ENCODE data around the gene ZNF511. TPM values are rescaled to one million over a fixed set of nuclear protein-coding genes. Genes with fewer than 3 reads are reported as not detected.

ZNF511 gene
- total RNA-seq, 2 experiments from 2014 or later = 58.0 to 60.1 TPM

DNA sequence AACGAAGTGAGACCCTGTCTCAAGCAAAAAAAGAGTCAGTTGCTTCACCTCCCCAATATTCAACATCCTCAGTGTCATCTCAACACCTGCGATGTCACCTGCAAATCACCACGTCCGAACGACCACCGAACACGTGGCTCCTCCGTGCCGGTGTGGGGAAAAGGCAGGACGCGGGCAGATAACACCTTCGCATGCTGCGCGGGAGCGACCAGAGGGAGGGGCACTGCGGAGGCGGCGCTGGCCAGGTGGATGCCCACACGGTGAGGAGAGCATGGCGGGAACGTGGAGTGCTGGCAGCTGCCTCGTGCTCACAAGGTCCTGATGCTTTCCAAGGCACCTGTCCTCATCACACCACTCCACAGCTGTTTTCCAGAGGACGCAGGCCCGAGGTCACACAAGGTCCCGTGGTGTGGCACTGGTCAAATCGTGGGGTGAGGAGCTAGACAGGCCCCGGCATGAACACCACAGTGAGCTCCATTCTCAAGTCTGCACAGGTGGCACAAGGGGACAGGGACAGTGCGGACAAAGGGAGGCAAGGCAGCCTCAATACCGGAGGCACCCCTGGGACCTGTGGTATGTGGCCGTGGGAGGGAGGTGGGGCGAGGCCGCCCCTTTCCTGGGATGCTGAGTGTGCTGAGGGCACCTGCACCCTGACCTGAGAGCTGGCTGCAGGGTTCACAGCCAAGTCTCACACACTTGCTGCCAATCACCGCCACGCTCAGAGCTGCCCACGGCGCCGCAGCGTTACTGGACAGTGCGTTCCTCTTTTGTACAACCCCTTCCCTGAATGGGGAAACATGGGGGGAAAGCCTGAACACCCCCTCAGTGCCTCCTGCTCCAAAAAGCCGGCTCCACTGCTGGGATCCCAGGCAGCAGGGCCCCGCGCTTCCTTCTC, 13.0 kb upstream of the ZNF511 start:
- intact Hi-C loops (cut with micrococcal nuclease) = no loop called here

DNA sequence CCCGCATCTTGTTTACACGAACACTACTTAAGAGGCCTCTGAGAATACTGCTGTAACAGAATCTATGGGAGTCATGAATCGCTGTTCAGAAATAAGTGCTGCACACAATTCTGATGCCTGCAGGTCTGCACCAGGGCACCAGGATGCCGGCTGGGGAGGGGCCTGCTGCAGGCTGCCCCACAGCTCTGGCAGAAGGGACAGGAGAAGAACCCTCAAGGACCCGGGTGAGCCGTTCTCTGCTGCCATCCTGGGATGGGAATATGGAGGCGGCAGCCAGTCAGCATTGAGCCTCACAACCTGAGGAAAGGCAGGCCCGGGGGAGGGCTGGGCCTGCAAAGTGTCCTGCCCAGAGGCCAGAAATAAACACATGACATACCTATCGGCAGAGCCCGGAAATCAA, 11.2 kb upstream of the ZNF511 start:
- Mint-ChIP-seq H3K27me3 (no peaks in the 10 kb centered on the region), H3K4me1 (ENCODE audit: low read depth) (peaks cover 6% of the 10 kb centered on the region), H3K9me3 (no peaks in the 10 kb centered on the region), H3K4me3 (no peak overlapping the region), H3K36me3 (ENCODE audit: low read depth) (peaks cover 48% of the 10 kb centered on the region), H3K27ac (no peak overlapping the region)
- intact Hi-C loops (cut with micrococcal nuclease) = no loop called here
- POLR2A ChIA-PET = no interaction called here
- CTCF ChIA-PET = no interaction called here
- DNase-seq (no peak), ATAC-seq (no peak)
- TF ChIP-seq CTCF (IDR thresholded peaks at IDR 0.05) = no peak

More for the DNA sequence above, 13.0 kb upstream of the ZNF511 start:
- Mint-ChIP-seq H3K4me1 (ENCODE audit: low read depth) (peaks cover 5% of the 10 kb centered on the region), H3K27me3 (no peaks in the 10 kb centered on the region), H3K36me3 (ENCODE audit: low read depth) (peaks cover 44% of the 10 kb centered on the region), H3K9me3 (no peaks in the 10 kb centered on the region), H3K27ac (no peak overlapping the region), H3K4me3 (no peak overlapping the region)
- ChIA-PET POLR2A (interaction anchor here (0.5 to 1.3 kb wide), 2 partner anchors 12 kb away, joined by 4 read pairs; no protein-coding TSS in a partner anchor), CTCF (interaction anchor here (0.7 kb wide), 1 partner anchor 12 kb away, joined by 5 read pairs; no protein-coding TSS in a partner anchor)
- DNase-seq = no peak
- TF ChIP-seq CTCF (IDR thresholded peaks at IDR 0.05) = no peak
- ATAC-seq = no peak

DNA sequence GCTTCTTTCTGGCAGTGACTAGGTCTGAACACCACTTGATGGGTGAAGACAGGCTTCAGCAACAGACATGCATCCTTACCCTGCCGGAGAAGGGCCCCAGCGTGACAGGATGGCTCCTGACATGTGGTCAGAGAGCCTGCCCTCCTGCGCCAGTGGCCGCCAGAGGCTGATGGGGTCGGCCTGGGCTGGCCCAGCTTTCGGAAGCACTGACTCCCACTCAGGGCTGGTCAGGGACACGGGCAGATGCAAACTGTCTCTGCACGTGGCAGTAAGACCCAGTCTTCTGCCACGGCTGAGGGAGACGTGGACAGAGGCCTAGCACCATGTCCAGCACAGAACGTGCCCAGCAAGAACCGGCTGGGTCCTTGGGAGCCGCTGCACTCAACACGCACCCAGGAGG, 10.2 kb upstream of the ZNF511 start:
- POLR2A ChIA-PET = no interaction called here
- Mint-ChIP-seq H3K27ac (no peak overlapping the region), H3K36me3 (ENCODE audit: low read depth) (peaks cover 49% of the 10 kb centered on the region), H3K9me3 (no peaks in the 10 kb centered on the region), H3K27me3 (no peaks in the 10 kb centered on the region), H3K4me3 (no peak overlapping the region), H3K4me1 (ENCODE audit: low read depth) (peaks cover 10% of the 10 kb centered on the region)
- intact Hi-C loops (cut with micrococcal nuclease) = no loop called here
- TF ChIP-seq CTCF (IDR thresholded peaks at IDR 0.05) = no peak
- DNase-seq = no peak
- ATAC-seq = no peak
- CTCF ChIA-PET = interaction anchor here (1.1 kb wide), 1 partner anchor 10 kb away, joined by 3 read pairs; no protein-coding TSS in a partner anchor

DNA sequence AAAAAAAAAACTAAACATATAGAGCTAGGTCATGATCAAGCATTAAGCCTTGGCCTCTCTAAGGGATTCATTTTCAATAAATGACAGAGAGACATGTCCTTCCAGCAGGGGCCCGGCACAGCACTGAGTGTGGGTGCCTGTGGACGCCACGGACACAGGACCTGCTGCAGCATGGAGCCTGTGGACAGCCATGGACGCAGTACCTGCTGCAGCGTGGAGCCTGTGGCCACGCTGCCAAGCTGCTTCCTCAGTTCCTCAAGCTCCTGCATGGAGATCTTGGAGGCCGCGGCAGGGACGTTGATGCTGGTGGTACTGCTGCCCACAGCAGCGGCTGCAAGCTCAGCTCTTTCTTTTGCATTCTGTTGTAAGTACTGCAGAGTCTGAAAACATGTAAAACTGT, 9.5 kb upstream of the ZNF511 start:
- Mint-ChIP-seq H3K9me3 (no peaks in the 10 kb centered on the region), H3K4me1 (ENCODE audit: low read depth) (peaks cover 10% of the 10 kb centered on the region), H3K27ac (no peak overlapping the region), H3K27me3 (no peaks in the 10 kb centered on the region), H3K36me3 (ENCODE audit: low read depth) (peaks cover 49% of the 10 kb centered on the region), H3K4me3 (no peak overlapping the region)
- DNase-seq (no peak), ATAC-seq (no peak)
- ChIA-PET POLR2A (no interaction called here), CTCF (interaction anchor here (0.9 to 1.1 kb wide), 2 partner anchors 9 to 31 kb away, joined by 3 to 5 read pairs; no protein-coding TSS in a partner anchor)
- TF ChIP-seq CTCF (IDR thresholded peaks at IDR 0.05) = no peak
- intact Hi-C loops (cut with micrococcal nuclease) = no loop called here

- ChIA-PET CTCF (interaction anchor here (0.9 to 1.1 kb wide), 2 partner anchors 8 to 30 kb away, joined by 3 to 5 read pairs; no protein-coding TSS in a partner anchor), POLR2A (no interaction called here)
- no peak for TF ChIP-seq CTCF (IDR thresholded peaks at IDR 0.05)
- H3K9me3 Mint-ChIP-seq = no peaks in the 10 kb centered on the region
- H3K36me3 Mint-ChIP-seq (ENCODE audit: low read depth) = peaks cover 44% of the 10 kb centered on the region
- H3K4me3 Mint-ChIP-seq = no peak overlapping the region
- H3K4me1 Mint-ChIP-seq (ENCODE audit: low read depth) = peaks cover 13% of the 10 kb centered on the region
- DNase-seq (no peak), ATAC-seq (no peak)
- intact Hi-C loops (cut with micrococcal nuclease) = no loop called here
- no peak overlapping the region for H3K27ac Mint-ChIP-seq
- H3K27me3 Mint-ChIP-seq = no peaks in the 10 kb centered on the region
Observed at GRCh38 chr10:133299738-133300137, 9.0 kb upstream of the ZNF511 start.

Data from activated CD8-positive, alpha-beta T cell treated with anti-CD3 and anti-CD28 coated beads for 36 hours (primary cell).